Stimulated activated CD4-positive, alpha-beta T cell treated with anti-CD3 and anti-CD28 coated beads, Interleukin-4, amount 100 ng/mL, for 24 hours (primary cell): ENCODE data around the gene ADAMTS8.

Experiments used
- DNase-seq: peaks from one replicate; pipeline ENCODE4 v3.0.0-alpha.2; 2020

The ADAMTS8 gene

DNA sequence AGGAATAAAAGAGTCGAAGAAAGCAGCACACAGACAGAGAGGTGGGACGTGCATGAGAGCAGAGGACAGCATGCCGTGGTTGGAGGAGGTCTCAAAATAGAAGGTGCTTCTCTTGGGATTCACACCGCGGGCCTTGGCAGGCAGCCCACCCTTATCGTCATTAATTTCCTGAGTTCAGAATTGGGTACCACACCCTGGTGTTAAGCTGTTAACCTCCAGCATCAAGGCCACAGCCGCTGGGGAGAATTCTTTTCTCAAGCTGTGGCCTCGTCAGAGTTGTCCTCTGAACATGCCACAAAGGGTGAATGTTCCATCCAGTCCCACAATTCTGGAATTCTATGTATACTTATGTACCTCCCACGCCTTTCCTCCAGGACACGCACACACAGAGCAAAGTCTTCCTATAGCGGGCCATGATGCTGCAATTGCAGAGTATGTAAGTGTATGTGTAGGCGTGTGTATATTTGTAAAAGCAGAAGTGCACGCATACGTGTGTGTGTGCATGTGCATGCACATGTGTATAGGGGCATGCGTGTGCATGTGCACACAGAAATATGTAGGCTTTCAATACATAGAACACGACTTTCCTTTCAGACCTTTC, 39.0 kb downstream of the ADAMTS8 start:
- DNase-seq, result no peak

DNA sequence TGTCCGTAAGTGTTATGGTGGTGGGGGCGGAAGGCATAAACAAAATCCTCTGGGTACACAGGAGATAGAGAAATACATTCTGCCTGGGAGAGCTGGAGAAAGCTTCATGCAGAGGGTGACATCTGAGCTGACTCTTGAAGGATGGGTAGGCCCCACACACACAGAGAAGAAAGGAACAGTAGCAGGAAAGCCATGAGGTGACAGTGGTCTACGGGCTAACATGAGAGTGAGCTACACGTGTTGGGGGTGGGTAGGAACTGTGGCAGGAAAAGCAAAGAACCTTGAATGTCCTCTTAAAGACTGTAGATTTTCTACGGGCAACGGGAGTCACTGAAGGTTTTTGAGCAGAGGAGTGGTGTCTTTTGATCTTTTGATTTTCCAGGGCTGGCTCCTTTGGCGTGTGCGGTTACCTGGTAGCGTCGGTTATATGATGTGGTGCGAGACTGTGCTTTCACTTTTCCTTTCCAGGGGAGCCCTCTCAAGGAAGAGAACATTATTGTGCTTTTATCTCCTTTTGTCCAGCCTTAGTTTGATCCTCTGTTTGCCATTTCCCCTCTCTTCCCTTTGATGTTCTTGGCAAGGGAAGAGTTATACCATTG, 39.7 kb downstream of the ADAMTS8 start:
- DNase-seq, result no peak

DNA sequence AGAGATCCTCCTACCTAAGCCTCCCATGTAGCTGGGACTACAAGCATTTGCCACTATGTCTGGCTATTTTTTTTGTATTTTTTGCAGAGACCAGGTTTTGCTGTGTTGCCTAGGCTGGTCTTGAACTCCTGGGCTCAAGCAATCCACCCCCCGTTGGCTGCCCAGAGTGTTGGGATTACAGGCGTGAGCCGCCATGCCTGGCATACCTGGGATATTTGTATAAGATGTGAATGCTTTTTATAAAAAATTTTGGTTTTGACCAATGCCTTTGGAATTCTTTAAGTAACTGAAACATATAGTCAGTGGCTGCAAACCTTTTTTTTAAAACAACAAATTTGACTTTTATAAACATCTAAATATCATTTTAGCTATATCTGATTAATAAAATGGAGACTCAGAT, 42.4 kb downstream of the ADAMTS8 start:
- DNase-seq, result no peak

DNA sequence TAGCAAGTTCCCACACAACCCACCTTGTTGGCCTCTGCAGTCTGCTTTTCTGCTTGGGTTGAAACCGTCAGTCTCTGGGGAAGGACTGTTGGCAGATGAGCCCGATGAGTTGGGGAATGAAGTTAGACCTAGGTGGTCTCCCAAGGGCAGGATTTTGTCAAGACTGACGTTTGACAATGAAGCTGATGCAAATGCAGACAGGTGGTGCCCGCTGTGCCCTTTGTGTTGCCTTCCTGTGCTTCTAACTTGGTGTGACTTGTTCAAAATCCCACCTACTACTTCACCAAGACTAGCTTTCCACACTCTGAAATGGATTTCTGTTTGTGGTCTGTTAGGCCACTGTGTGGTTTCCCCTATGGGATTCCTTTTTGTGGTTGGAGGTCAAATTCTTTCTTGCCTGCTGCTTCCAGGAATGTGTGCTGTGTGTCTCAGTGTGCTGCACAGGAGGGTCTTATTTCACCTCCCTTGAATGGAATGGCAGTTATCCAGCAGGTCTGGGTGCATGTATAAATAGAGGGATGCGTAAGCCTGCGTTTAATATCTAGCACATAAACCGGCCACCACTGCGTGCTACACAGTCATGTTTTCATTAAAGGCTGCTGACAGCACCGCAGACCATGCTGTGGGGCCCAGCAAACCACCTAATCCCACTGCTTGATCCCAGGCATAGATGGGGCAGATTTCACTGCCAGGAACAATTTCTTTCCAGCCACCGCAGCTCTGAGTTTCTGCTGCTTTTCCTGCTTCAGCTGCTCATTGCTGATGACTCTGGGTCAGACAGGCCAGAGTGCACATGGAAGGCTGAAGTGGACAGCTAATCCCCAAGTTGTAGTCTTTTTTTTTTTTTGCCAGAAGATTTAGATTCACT, 44.8 kb downstream of the ADAMTS8 start:
- DNase-seq, result no peak

DNA sequence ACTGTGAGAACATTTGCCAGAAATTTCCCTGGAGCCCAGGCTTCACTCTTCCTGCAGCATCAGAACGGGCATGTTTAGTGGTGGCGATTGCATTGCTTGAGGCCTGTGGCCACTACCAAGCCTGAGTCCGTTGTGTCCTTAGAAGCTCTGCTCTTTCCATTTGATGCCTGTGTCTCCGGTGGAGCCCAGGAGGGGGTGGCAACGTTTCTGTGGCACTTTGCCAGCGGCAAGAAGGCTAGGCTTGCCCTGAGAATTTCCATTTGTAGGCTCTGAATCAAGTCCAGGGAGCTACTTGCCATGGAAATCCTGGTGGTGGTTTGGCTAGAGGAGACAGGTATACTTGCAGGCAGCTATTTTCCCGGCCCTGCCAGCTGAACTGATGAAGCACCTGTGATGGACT, 47.1 kb downstream of the ADAMTS8 start:
- no peak for DNase-seq

DNA sequence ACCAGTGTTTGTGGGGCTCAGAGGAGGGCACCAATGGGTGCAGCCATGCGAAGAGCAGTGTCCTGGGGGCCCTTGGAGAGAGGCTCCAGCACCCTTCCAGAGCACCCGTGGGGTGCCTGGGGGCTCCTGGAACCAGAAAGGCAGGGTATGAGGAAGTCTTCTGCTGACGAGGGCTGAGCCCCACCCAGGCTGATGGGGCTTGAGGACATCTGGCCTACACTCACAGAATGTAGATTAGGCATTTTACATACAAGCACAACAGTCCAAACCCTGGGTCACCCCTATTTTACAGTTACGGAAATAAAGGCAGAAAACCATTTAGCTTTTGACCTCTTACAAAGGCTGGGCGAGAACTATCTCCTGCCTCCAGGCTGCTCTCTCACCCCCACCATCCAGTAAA, 47.6 kb downstream of the ADAMTS8 start:
- no peak for DNase-seq

DNA sequence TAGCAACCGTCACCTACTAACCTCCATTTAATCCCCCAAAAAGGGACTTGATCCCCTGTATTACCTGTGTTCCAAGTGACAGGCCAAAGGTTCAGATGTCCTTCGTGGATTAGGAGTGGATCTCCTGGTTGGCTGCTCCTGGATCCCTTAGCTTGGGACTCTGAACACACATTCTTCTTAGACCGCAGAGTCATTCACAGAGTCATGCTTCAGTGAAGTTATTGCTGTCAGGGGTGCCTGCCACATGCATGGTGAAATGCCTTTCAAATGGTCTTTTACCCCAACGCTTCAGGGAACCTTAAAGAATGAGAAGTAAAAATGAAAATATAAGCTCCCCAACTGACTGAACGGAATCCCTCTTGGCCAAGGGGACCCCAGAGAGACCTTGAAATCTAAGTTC, 49.1 kb downstream of the ADAMTS8 start:
- DNase-seq, result no peak

DNA sequence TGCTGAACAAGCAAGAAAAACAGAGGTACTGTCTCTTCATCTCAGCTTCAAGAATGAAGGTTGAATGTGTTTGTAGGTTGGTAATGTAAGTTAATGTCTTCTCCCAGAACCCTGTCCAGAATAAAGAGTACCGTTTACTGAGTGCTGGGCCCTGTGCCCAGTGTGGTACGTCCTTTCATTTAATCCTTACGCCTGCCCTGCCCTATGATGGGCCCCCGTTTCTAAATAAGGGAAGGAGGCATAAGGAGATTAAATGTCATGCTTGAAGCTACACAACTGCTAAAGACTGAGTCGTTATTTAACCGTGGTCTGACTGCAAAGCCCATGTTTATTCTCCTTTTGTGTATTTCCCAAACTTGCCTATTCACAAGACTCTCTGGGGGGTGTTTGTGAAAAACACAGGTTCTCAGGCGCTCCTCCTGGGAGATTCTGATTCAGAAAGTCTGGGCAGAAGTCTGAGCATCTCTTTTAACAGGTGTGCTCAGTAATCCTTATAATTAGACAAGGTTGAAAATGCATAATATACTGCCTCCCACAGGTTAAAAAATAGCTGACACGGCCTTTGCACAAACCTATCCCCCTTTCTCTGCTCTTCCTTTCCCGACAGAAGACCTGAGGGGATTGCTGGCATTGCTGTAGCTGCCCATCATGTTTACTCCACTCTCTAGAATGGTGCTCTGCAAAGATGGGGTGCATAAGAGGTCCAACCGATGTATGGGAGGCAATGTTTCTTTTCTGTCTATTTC, 57.4 kb downstream of the ADAMTS8 start:
- no peak for DNase-seq

DNA sequence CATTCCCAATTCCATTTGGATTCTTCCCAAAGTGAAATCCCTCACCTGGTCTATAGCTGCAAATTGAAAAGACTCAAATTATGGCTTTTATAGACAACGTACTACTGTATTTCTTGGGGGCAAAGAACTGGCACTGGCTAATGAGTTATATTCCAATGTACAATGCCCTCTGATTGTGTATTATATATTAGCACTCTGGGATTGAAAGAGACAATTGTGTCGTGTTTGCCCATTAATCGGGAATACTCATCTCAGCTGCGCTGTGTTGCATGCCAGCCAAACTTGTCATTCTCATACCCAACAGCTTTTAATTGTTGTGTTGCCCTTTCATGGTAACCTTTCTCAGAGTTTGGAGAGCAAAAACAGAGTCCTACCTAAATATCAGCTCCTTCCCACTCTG, 58.7 kb downstream of the ADAMTS8 start:
- no peak for DNase-seq

DNA sequence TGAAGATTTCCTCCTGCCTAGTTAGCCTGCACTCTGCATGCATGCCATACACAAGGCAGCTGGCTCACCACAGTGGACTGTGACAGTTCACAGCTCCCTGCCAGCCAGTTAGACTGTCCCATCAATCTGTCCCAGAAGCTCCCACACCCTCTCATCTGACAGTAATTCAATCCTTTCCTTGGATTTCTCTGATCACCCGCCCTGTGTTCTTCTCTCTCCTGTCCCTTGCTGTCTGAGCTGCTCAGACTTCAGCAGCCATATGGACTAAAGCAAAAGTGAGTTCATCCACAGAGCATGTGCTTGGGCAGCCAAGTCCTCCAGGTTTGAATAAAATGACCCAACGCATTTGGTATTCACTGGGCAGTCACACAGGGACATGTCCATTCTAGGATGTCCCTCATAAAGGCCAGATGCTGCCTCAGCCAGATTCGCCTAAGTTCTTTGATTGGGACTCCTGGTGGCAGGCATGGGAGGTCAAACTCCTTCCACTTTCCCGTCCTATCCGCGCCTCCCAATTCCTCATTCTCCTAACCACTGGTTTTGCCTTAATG, 59.2 kb downstream of the ADAMTS8 start:
- DNase-seq, result no peak

DNA sequence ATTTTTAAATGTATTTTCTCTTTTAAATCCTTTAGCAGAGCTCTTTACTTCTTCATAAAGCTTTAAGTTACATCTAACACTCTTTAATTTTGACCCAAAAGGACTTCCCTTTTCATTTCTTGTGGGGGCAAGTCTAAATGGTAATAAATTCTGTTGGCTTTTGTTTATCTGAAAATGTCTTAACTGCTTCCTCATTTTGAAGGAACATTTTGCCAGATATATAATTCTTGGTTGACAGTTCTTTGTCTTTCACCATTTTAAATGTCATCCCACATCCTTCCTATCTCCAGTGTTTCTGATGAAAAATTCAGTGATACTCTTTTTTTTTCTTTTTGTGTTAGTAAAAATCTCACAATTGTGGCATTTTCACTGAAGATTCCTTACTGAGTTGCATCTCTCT, 69.0 kb downstream of the ADAMTS8 start:
- DNase-seq, result no peak

DNA sequence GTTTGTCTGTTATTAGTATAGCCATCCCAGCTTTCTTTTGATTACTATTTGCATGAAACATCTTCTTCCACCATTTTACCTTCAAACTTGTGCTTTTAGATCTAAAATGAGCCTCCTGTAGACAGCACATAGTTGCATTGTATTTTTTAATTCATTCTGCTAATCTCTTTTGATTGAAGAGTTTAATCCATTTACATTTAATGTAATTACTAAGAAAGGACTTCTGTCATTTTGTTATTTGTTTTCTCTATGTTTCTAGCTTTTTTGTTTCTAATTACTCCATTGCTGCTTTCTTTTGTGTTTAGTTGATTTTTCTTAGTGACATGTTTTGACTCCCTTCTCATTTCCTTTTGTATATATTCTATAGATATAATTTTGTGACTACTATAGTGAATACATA, 70.0 kb downstream of the ADAMTS8 start:
- no peak for DNase-seq
